Measurements from ENCODE around the gene BACH1.
"Not testable (repeated sequence)": the region's sequence is repeated elsewhere in the genome, so short reads cannot be mapped to it uniquely, and the experiment has no call there.

BACH1 gene

GRCh38 chr21:29298348-29299045 is at the start of gene BACH1:
BACH1 (plus strand) TSS chr21:29298922; CDS start chr21:29321281, 22,359 bp downstream.
- peak; percentile 88 for DNase-seq (ENCODE audit: low read depth)

- DNase-seq (ENCODE audit: low read depth) = not testable (repeated sequence)
Measured at GRCh38 chr21:29249289-29249688, 49.4 kb upstream of the BACH1 start.

DNA sequence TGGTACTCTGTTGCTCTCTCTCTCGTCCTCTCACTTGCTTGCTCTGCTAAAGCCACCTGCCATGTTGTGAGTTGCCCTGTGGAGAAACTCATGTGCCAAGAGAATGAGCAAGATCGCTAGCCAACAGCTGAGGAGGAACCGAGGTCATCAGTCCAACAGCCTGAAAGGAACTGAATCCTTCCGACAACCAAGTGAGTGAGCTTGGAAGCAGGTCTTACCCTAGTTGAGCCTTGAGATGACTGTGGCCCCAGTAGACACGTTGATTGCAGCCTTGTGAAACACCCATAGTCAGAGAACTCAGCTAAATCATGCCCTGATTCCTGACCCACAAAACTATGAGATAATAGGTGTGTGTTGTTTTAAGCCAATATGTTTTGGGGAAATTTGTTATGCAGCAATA is 48.1 kb upstream of the BACH1 start:
- no peak for DNase-seq (ENCODE audit: low read depth)

DNA sequence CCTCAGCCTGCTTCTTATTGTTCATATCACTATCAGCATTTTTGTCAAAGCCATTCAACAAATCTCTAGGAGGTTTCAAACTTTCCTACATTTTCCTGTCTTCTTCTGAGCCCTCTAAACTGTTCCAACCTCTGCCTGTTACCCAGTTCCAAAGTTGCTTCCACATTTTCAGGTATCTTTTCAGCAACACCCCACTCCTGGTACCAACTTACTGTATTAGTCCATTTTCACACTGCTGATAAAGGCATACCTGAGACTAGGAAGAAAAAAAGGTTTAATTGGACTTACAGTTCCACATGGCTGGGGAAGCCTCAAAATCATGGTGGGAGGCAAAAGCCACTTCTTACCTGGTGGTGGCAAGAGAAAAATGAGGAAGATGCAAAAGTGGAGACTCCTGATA is 44.9 kb upstream of the BACH1 start:
- DNase-seq (ENCODE audit: low read depth) = not testable (repeated sequence)

DNA sequence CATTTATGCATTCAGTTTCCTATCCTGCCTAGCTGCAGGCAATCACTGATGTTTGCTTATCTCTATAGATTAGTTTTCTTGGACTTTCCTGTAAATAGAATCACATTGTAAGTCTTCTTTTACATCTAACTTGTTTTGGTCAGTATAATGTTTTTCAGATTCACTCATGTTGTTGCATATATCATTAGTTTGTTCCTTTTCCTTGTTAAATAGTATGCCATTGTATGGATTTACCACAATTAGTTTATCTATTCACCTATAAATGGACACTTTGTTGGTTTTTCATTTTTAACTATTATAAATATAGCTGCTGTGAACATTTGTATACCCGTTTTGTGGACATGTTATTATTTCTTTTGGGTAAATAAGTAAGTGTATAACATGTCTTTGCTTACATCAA is 44.2 kb upstream of the BACH1 start:
- no peak for DNase-seq (ENCODE audit: low read depth)

DNA sequence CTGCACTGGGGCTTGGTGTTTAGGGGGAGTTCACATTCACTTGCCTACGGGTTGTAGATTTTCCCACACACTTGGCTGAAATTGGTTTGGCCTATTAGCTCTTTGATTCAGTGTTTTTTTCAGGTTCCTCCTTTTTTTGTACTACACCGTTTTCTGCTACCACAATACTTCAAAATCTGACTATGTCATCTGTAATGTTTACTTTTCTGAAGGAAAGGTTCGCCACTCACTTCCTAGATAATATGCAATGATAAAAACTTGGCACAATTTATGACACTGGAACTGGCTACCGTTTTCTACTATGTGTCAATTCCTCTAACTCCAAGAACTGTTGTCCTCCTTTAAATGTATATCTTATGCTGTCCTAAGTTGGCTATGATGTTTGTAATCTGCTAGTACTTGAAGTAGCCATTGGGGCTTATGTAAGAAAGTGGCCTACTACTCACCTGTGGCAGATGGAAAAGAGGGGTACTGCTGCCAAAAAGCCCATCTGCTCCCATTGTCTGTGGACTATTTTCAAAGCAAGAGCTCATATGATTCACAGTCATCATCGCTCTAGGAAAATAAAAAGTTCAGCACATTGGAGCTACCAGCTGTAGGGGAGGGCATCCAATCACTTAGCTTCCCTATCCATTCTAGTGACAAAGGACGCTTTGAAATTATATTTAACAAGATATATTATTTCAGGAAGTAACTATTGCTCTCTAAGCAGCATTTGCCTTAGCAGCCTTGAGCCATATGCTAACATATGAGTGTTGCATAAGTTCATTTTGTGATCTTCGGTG is 42.4 kb upstream of the BACH1 start:
- no peak for DNase-seq (ENCODE audit: low read depth)

GRCh38 chr21:29257701-29258100 is 41.0 kb upstream of the BACH1 start:
- DNase-seq (ENCODE audit: low read depth) = no peak

GRCh38 chr21:29258626-29259338 is 39.9 kb upstream of the BACH1 start:
- DNase-seq (ENCODE audit: low read depth) = no peak

DNA sequence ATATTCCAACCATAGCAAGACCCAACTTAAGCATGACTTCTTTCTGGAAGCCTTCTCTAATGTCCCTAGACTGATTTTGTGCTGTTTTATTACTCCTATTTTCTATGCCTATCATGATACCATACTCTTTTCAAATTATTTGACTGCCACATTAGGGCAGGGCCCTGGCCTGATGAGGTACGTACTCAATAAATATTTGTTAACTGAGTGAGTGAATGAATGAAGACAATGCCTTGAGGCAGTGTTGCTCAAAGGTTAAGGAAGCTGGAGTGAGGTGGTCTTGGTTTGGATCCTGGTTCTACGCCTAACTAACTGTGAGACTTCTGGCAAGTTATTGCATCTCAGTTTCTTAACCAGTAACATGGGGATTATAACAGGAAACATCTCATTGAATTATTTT is 38.3 kb upstream of the BACH1 start:
- no peak for DNase-seq (ENCODE audit: low read depth)

DNA sequence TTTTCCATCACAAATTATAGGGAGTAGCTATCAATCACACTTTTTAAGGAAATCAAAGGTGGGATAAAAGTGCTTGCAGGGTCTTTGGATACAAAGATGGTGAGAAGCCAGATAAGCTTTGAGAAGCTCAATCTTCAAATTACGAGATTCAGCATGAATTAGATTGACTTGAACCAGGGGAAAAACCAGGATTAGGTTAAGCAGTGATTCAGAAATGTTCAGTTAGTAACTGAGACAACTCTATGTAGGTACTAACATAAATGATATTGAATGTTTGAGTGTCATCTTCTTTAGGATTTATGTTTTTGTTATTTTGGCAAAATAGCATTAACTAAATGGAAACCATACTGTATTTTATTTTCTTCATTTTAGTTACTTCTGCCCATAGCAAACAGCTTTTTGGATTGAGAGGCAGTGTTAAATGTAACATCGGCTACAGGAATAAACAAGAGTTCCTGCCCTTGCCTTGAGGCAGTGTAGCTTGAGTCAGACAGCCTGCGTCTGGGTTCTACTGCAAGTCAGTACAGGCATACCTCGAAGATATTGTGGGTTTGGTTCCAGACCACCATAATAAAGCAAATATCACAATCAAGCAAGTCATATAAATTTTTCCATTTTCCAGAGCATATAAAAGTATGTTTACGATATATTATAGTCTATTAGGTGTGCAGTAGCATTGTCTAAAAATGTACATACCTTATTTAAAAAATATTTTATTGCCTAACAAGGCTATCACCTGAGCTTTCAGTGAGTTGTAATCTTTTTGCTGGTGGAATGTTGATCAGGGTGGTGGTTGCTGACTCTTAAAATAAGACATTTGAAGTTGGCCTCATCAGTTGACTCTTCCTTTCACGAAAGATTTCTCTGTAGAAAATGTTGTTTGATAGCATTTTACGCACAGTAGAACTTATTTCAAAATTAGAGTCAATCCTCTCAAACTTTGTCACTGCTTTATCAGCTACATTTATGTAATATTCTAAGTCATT is 36.9 kb upstream of the BACH1 start:
- no peak for DNase-seq (ENCODE audit: low read depth)

DNA sequence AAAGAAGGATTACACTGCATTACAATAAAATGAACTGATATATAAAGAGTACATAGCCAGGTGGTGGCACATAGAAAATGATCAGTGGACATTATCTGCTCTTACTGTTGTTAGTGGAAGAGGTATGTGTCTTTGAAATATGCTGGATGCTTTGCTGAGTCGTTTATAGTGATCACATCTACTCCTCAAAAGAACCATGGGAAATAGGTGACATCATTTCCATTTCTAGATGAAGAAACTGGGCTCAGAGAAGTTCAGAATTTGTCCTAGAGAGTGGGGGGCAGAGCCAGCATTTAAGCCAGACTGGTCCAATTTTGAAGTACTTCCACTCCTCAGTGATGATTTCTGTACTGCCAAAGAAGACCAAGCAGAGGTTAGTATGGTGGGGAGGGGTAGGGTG is 34.0 kb upstream of the BACH1 start:
- no peak for DNase-seq (ENCODE audit: low read depth)

DNA sequence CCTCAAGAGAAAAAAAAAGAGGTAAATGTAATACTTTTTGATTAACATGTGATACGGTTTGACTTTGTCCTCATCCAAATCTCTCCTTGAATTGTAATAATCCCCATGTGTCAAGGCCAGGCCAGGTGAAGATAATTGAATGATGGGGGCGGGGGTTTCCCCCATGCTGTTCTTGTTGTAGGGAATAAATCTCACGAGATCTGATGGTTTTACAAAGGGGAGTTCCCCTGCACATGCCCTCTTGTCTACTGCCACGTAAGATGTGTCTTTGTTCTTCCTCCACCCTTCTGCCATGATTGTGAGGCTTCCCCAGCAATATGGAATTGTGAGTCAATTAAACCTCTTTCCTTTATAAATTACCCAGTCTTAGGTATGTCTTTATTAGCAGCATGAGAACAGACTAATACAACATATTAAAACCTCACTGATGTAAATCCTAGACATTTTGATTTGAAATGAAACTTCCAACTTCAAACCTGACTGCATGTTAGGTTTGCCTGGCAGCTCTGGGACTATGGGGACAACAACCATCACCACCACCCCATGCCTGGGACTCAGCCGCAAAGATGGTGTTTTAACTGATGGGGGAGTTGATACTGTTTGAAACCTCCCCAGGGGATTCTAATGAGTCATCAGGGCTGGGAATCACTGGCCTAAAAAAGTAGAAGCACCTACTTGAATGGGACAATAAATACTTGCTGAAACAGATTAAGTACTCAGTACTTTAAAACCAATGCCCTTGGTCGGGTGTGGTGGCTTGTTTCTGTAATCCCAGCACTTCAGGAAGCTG is 32.8 kb upstream of the BACH1 start:
- DNase-seq (ENCODE audit: low read depth) = no peak

GRCh38 chr21:29267666-29268065 is 31.1 kb upstream of the BACH1 start:
- no peak for DNase-seq (ENCODE audit: low read depth)

DNA sequence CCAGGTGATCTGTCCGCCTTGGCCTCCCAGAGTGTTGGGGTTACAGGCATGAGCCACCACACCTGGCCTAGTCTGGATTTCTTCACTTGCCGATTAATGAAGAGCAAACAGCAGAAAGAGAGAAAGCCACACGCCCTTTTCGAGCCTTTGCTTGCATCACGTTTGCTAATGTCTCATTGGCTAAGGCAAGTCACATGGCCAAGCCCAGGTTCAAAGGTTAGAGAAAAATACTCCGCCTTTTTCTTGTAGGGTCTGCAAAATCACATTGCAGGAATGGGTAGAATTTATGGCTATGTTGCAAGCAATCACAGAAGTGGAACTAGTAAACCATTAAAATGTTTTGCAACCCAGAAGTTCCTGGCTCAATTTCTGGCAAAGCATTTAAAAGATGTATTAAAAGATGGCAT is 26.8 kb upstream of the BACH1 start:
- no peak for DNase-seq (ENCODE audit: low read depth)

- DNase-seq (ENCODE audit: low read depth) = no peak
Measured at GRCh38 chr21:29277442-29277841, 21.3 kb upstream of the BACH1 start.

- DNase-seq (ENCODE audit: low read depth) = no peak
Measured at GRCh38 chr21:29279558-29279957, 19.2 kb upstream of the BACH1 start.

- not testable (repeated sequence) for DNase-seq (ENCODE audit: low read depth)
Measured at GRCh38 chr21:29281801-29282200, 16.9 kb upstream of the BACH1 start.

GRCh38 chr21:29287383-29287782 is 11.3 kb upstream of the BACH1 start:
- DNase-seq (ENCODE audit: low read depth) = no peak

DNA sequence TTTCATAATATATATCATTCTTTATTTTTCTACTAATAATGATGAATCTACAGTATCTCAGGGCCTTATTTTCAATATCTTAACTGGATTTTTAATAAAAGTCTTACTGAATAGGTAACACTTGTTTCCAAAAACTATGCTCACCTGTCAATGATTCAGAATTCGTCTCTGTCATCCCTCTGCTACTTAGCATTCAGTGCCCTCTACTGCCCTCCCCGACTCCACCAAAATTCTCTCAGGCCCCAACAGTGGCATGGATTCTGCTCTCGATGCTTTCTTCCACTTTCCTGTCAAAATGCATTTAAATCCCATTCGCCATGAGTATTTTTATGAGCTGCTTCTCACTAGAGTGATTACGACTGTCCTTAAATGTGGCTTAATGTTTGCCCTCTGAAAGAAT is 10.5 kb upstream of the BACH1 start:
- DNase-seq (ENCODE audit: low read depth) = no peak

GRCh38 chr21:29289317-29289716 is 9.4 kb upstream of the BACH1 start:
- no peak for DNase-seq (ENCODE audit: low read depth)

DNA sequence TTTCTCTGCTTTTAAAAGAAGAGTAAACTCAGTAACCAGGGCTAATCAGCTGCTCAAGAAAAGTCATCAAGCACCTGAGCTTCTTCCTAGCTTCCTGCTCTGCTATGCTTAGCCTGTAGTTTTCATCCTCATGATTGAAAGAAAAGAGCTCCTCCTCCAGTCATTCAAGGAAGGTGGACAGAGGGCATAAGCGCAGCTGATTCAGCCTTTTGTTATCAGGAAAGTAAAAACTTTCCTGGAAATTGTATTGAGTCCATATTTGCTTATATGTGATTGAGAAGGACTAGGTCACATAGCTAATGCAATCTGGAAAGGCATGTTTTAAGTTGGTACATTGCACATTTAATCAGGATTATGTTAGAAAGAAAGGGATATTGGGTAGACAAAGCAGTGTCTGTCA is 8.5 kb upstream of the BACH1 start:
- no peak for DNase-seq (ENCODE audit: low read depth)

Measured in stimulated activated CD8-positive, alpha-beta memory T cell treated with anti-CD3 and anti-CD28 coated beads, Interleukin-12 subunit alpha, Interleukin-12 subunit beta, amount 100 ng/mL, for 4 hours (primary cell).